ENCODE measurements around the gene HLA-DQB2.

The HLA-DQB2 gene

DNA sequence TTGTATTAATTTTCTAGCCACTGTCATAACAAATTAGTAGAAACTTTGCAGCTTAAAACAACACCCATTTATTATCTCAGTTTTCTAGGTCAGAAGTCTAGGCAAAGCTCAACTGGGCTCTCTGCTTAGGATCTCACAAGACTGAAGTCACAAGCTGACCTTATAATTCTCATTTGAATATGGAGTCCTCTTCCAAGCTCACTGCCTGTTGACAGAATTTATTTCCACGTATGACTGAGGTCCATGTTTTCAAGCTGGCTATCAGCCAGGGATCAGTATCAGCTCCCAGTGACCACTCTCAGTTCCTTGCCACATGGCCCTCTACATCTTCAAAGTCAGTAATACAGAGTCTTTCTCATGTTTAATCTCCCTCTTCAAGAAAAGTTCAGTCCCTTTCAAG is 11.7 kb upstream of the HLA-DQB2 start:
- TF ChIP-seq, protein P1, sequence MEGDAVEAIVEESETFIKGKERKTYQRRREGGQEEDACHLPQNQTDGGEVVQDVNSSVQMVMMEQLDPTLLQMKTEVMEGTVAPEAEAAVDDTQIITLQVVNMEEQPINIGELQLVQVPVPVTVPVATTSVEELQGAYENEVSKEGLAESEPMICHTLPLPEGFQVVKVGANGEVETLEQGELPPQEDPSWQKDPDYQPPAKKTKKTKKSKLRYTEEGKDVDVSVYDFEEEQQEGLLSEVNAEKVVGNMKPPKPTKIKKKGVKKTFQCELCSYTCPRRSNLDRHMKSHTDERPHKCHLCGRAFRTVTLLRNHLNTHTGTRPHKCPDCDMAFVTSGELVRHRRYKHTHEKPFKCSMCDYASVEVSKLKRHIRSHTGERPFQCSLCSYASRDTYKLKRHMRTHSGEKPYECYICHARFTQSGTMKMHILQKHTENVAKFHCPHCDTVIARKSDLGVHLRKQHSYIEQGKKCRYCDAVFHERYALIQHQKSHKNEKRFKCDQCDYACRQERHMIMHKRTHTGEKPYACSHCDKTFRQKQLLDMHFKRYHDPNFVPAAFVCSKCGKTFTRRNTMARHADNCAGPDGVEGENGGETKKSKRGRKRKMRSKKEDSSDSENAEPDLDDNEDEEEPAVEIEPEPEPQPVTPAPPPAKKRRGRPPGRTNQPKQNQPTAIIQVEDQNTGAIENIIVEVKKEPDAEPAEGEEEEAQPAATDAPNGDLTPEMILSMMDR (IDR thresholded peaks at IDR 0.05): no peak
- TF ChIP-seq ZFX (IDR thresholded peaks at IDR 0.05; ENCODE audit: borderline replicate concordance): no peak
- no peak overlapping the region for H3K27ac ChIP-seq

DNA sequence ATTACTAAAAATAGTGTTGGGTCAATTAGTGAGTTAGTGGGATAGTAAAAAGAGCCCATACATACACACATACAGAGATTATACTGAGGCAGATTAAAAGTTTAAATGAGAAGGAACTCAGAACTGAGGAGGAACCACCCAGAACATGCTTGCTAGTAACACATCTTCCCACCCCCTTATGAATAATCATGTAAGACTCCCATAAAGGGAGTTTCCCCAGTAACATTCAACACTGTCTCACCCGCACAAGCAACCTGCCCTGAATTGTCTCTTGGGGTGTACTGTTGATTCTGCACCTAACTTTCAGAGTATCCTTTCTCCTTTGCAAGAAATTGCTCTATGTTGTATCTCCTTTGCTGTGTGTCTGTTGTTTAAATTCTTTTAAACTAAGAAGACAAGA is 11.1 kb upstream of the HLA-DQB2 start:
- no peak for TF ChIP-seq ZFX (IDR thresholded peaks at IDR 0.05; ENCODE audit: borderline replicate concordance)
- TF ChIP-seq, protein P1 (IDR thresholded peaks at IDR 0.05): no peak
- no peak overlapping the region for H3K27ac ChIP-seq

DNA sequence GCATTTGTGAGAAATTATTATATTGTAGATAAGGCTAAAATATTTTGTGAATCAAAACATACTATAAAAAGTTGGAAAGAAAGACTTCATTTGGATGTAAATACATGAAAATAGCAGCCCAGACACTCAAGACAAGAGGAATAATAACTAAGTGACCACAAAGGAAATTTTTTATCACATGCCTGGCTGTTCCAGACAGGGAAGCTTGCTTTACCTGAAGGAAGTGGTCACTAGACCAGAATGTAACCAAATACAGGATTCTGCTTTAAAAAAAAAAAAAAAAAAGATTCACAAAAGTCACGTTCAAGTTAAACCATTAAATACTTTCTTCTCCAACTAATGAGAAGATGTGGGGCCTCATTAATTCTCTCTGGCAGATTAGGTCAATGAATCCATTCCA is 9.3 kb upstream of the HLA-DQB2 start:
- no peak overlapping the region for H3K27ac ChIP-seq
- TF ChIP-seq ZFX (IDR thresholded peaks at IDR 0.05; ENCODE audit: borderline replicate concordance): no peak
- TF ChIP-seq, protein P1 (IDR thresholded peaks at IDR 0.05): no peak

DNA sequence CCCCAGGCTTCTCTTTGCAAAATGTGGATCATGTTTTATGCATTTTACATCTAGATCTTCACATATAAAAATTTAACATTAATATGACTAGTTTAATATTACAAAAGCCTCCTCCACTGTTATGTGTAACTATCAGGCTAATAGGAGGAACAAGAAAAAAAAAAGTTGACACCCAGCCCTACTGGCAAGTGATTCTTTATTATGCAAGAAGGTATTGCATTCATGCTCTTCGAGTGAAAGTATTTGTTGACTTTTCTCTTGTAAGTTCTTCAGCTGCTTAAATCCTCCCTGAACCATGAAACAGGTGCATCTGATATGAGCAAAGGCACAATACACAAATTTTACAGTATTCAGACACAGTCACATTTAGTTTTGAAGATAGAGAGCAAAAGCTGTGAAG is 716 bp upstream of the HLA-DQB2 start:
- H3K27ac ChIP-seq: no peak overlapping the region
- TF ChIP-seq, protein P1 (IDR thresholded peaks at IDR 0.05): no peak
- no peak for TF ChIP-seq ZFX (IDR thresholded peaks at IDR 0.05; ENCODE audit: borderline replicate concordance)

DNA sequence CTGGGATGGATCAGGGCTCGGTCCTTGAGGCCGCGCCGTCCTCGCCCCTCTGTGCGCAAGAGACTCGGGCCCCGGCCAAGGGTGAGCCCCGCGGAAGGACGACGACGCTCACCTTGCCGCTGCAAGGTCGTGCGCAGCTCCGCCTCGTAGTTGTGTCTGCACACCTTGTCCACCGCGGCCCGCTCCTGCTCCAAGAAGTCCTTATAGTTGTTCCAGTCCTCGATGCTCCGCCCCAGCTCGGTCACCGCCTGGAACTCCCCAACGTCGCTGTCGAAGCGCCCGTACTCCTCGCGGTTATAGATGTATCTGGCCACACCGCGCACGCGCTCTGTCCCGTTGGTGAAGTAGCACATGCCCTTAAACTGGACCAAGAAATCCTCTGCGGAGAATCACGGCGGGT is 1.8 kb downstream of the HLA-DQB2 start:
- TF ChIP-seq, protein P1 (IDR thresholded peaks at IDR 0.05): no peak
- no peak for TF ChIP-seq ZFX (IDR thresholded peaks at IDR 0.05; ENCODE audit: borderline replicate concordance)
- H3K27ac ChIP-seq: no peak overlapping the region

DNA sequence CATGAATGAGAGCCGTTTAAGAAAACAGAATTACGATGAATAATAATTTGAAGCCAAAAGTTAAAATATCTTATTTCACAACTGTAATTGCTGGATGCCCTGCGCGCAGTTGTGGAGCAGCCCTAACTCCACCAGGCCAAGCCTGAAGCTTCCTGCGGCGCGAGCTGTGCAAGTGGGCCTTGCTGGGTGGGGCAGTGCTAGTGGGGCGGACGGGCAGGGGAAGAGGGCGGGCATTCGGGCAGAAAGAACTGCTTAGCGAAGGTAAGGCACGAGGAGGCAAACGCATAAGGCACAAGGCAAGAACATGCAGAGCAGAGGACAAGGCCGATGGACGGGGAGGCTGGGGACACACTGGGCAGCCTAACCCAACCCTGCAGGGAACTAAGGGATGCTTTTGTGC is 2.3 kb downstream of the HLA-DQB2 start:
- H3K27ac ChIP-seq: no peak overlapping the region
- TF ChIP-seq, protein P1 (IDR thresholded peaks at IDR 0.05): no peak
- no peak for TF ChIP-seq ZFX (IDR thresholded peaks at IDR 0.05; ENCODE audit: borderline replicate concordance)

DNA sequence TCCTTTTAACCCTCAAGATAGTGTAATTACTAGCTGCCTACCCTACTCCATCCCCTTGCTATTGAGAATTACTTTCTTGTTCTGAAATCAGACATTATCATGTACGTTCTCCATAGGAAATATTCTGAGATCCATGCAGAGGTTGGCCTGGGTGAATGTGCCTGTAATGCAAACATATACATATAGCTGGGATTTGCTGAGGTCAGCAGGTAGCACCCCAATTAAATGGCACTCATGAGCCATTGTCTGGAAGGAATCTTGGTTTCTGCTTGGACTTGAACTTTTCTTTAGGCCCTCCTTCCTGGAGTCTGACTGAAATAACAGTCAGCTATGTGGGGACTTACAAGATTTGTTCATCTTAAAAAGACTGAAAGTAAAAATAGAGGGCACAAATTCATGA is 3.7 kb downstream of the HLA-DQB2 start:
- no peak overlapping the region for H3K27ac ChIP-seq
- TF ChIP-seq, protein P1 (IDR thresholded peaks at IDR 0.05): no peak
- TF ChIP-seq ZFX (IDR thresholded peaks at IDR 0.05; ENCODE audit: borderline replicate concordance): no peak
